Measurements from ENCODE around the gene ASXL1. TPM values are rescaled to one million over a fixed set of nuclear protein-coding genes. Genes with fewer than 3 reads are reported as not detected.
"Not testable (repeated sequence)": the region's sequence is repeated elsewhere in the genome, so short reads cannot be mapped to it uniquely, and the experiment has no call there.

ASXL1 gene
- total and polyA plus RNA-seq, 8 donors = 32.9 to 57.7 (median 38.0) TPM

DNA sequence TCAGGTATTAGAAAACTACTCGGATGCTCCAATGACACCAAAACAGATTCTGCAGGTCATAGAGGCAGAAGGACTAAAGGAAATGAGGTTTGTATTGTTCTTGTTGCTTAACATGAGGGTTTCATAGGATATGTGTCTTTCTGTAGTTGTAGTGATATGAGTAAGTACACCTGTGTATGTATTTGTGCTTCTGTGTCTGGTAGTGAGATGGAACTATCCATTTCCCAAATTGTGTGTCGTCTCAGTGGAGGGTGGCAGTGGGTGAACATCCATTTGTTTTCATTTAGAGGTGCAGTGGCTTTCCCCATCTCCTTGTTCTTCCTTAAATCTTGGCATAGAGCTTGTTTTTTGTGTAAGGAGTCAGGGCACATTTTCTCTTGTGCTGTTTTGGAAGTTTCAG is 8.2 kb downstream of the ASXL1 start:
- DNase-seq = no peak
- Histone ChIP-seq H3K4me1 (peaks cover 44 to 74% (median 67%) of the 10 kb centered on the region in 3 donors), H3K36me3 (peaks cover 0 to 3% (median 0%) of the 10 kb centered on the region in 3 donors), H3K4me3 (no peak overlapping the region), H3K9me3 (no peaks in the 10 kb centered on the region), H3K27me3 (no peaks in the 10 kb centered on the region), H3K27ac (peak overlapping the region in 2 of 4 donors; percentile 39 to 70)
- TF ChIP-seq, protein P1, sequence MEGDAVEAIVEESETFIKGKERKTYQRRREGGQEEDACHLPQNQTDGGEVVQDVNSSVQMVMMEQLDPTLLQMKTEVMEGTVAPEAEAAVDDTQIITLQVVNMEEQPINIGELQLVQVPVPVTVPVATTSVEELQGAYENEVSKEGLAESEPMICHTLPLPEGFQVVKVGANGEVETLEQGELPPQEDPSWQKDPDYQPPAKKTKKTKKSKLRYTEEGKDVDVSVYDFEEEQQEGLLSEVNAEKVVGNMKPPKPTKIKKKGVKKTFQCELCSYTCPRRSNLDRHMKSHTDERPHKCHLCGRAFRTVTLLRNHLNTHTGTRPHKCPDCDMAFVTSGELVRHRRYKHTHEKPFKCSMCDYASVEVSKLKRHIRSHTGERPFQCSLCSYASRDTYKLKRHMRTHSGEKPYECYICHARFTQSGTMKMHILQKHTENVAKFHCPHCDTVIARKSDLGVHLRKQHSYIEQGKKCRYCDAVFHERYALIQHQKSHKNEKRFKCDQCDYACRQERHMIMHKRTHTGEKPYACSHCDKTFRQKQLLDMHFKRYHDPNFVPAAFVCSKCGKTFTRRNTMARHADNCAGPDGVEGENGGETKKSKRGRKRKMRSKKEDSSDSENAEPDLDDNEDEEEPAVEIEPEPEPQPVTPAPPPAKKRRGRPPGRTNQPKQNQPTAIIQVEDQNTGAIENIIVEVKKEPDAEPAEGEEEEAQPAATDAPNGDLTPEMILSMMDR (IDR thresholded peaks at IDR 0.05) = no peak
- 80 to 87% methylated on average over 2 of the region's 2 CpGs for WGBS, 2 donors
- FAIRE-seq = no peak
- intact Hi-C loops (cut with DNase I) = no loop called here
- ATAC-seq = no peak

DNA sequence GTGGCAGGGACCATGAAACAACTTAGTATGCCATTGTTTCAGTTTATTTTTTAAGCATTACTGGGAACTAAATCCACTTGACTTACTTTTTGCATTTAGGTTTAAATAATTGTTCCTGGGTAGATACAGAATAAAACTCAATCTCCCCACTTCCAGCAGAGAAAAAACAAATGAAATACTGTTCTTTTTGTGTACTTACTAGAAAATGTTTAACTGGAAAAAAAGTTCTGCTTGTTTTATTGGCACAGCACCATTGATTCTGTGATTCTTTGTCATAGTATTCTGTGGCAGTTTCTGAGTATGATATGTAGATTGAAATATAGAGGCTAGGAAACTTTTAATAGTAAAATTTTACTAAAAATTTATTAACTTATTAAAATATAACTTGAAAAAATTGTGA is 10.2 kb downstream of the ASXL1 start:
- Histone ChIP-seq H3K4me1 (peaks cover 36 to 62% (median 57%) of the 10 kb centered on the region in 3 donors), H3K9me3 (no peaks in the 10 kb centered on the region), H3K27me3 (no peaks in the 10 kb centered on the region), H3K4me3 (no peak overlapping the region), H3K27ac (peak overlapping the region in 2 of 4 donors; percentile 39 to 70), H3K36me3 (peaks cover 0 to 3% (median 0%) of the 10 kb centered on the region in 3 donors)
- intact Hi-C loops (cut with DNase I) = no loop called here
- DNase-seq (no peak), ATAC-seq (peak; percentile 47 to 76 (median 66)), FAIRE-seq (no peak)
- TF ChIP-seq, protein P1 (IDR thresholded peaks at IDR 0.05) = no peak

DNA sequence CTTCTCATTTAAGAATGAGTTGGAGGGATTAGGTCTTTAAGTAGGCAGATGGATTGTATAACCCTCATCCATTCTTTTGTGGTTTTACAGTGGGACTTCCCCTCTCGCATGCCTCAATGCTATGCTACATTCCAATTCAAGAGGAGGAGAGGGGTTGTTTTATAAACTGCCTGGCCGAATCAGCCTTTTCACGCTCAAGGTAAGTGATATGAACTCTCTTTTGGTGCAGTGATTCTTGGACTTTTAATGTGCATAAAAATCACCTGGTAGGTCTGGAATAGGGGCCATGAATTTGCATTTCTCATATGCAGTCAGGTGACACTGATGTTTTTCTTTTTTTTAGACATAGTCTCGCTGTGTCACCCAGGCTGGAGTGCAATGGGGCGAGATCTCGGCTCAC is 10.8 kb downstream of the ASXL1 start:
- 43% methylated on average over 6 of the region's 6 CpGs for WGBS, 2 donors
- DNase-seq (no peak), ATAC-seq (peak in 2 of 4 donors; percentile 37 to 44), FAIRE-seq (no peak)
- H3K4me3 ChIP-seq = peak overlapping the region in 1 of 4 donors; percentile 8
- H3K27me3 ChIP-seq = no peaks in the 10 kb centered on the region
- no peaks in the 10 kb centered on the region for H3K9me3 ChIP-seq
- H3K27ac ChIP-seq = peak overlapping the region in 2 of 4 donors; percentile 3 to 70
- intact Hi-C loops (cut with DNase I) = no loop called here
- peaks cover 0 to 3% (median 2%) of the 10 kb centered on the region in 3 donors for H3K36me3 ChIP-seq
- TF ChIP-seq, protein P1 (IDR thresholded peaks at IDR 0.05) = no peak
- peaks cover 36 to 58% (median 51%) of the 10 kb centered on the region in 3 donors for H3K4me1 ChIP-seq

DNA sequence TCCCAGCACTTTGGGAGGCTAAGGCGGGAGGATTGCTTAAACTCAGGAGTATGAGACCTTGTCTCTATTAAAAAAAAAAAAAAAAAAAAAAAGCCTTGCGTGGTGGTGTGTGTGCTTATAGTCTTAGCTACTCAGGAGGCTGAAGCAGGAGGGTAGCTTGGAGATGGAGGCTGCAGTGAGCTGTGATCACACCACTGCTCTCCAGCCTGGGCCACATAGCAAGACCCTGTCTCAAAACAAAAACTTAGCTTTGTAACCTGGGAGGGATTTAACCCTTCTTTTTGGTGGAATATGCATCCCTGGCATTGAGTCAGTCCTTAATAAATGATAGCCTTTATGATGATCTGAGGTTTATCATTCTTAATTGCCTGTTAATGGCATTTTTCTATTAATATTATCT is 12.8 kb downstream of the ASXL1 start:
- H3K27ac ChIP-seq = no peak overlapping the region
- no peak for DNase-seq
- H3K36me3 ChIP-seq = peaks cover 0 to 11% (median 3%) of the 10 kb centered on the region in 3 donors
- FAIRE-seq = no peak
- ATAC-seq = no peak
- TF ChIP-seq, protein P1 (IDR thresholded peaks at IDR 0.05) = no peak
- no peaks in the 10 kb centered on the region for H3K27me3 ChIP-seq
- intact Hi-C loops (cut with DNase I) = no loop called here
- H3K4me3 ChIP-seq = no peak overlapping the region
- no peaks in the 10 kb centered on the region for H3K9me3 ChIP-seq
- H3K4me1 ChIP-seq = peaks cover 32 to 50% (median 45%) of the 10 kb centered on the region in 3 donors
- WGBS, 2 donors = 94 to 97% methylated on average over 2 of the region's 2 CpGs

DNA sequence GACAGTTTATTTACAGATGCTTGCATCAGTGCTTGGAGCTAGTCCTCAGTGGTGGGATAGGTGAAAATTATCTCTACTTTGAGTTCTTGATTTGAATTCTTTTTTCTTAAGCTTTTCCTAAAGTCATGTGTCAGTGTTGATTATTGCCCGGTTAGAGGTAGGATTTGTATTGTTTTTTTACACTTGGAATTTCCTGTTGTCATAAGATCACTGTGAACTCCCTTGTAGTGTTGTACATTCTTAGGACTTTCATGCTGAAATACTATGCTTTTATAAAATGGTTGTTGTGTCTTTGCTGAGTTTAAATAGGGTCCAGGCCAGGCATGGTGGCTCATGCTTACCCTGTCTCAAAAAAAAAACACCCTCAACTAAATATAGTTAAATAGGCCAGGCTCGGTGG is 20.3 kb downstream of the ASXL1 start:
- TF ChIP-seq, protein P1 (IDR thresholded peaks at IDR 0.05) = no peak
- no peak for FAIRE-seq
- H3K4me3 ChIP-seq = no peak overlapping the region
- DNase-seq = no peak
- no peaks in the 10 kb centered on the region for H3K9me3 ChIP-seq
- no peak for ATAC-seq
- no peak overlapping the region for H3K27ac ChIP-seq
- H3K4me1 ChIP-seq = no peaks in the 10 kb centered on the region
- H3K36me3 ChIP-seq = peaks cover 0 to 11% (median 0%) of the 10 kb centered on the region in 3 donors
- WGBS, 2 donors = 73 to 80% methylated on average over 2 of the region's 2 CpGs
- intact Hi-C loops (cut with DNase I) = no loop called here
- no peaks in the 10 kb centered on the region for H3K27me3 ChIP-seq

DNA sequence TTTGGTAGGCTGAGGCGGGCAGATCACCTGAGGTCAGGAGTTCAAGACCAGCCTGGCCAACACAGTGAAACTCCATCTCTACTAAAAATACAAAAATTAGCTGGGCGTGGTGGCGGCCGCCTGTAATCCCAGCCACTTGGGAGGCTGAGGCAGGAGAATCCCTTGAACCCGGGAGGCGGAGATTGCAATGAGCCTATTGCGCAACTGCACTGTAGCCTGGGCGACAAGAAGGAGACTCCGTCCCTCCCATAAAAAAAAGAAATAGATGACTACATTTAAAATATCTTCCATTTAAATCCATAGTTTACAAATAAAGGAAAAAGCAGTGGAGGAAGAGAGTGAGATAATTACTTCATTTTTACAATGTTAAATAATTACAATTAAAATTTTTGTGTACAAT is 21.9 kb downstream of the ASXL1 start:
- ATAC-seq; H3K4me3 ChIP-seq; DNase-seq; H3K27me3 ChIP-seq; H3K4me1 ChIP-seq; H3K27ac ChIP-seq; H3K9me3 ChIP-seq; H3K36me3 ChIP-seq; intact Hi-C loops (cut with DNase I); FAIRE-seq: not testable (repeated sequence)
- WGBS, 2 donors = 94 to 97% methylated on average over 9 of the region's 9 CpGs

All from pancreas (tissue), 10 donors.